Effector memory CD8-positive, alpha-beta T cell (primary cell): ENCODE data around the gene LIMCH1.
"Not testable (repeated sequence)": the region's sequence is repeated elsewhere in the genome, so short reads cannot be mapped to it uniquely, and the experiment has no call there.

ENCODE experiments used
- ATAC-seq: fragments of 150-1000 bp; cut with Tn5 transposase; replicated peaks from 2 replicates; pipeline ENCODE4 v1.10.0; 2021; ENCODE audit warnings: mild to moderate bottlenecking, moderate library complexity
- DNase-seq, 3 experiments: peaks; one replicate each; pipeline ENCODE4 v3.0.0; 2021
- H3K27ac Mint-ChIP-seq, 2 donors: one replicate each; pipeline ENCODE4 v1.8.0; 2022; ENCODE audit warnings: mild to moderate bottlenecking in 2 of 2, mixed read lengths in 2 of 2, moderate library complexity in 2 of 2
- H3K27me3 Mint-ChIP-seq, 2 donors: one replicate each; pipeline ENCODE4 v1.8.0; 2022; ENCODE audit warnings: mixed read lengths in 2 of 2
- H3K36me3 Mint-ChIP-seq: one replicate; pipeline ENCODE4 v1.8.0; 2022; ENCODE audit warnings: mild to moderate bottlenecking, moderate library complexity, mixed read lengths; ENCODE audit not compliant: insufficient read depth
- H3K4me1 Mint-ChIP-seq, 2 donors: one replicate each; pipeline ENCODE4 v1.8.0; 2022; ENCODE audit warnings: low read depth in 2 of 2, mixed read lengths in 2 of 2
- H3K4me3 Mint-ChIP-seq, 2 donors: one replicate each; pipeline ENCODE4 v1.8.0; 2022; ENCODE audit warnings: mild to moderate bottlenecking in 2 of 2, mixed read lengths in 2 of 2, moderate library complexity in 2 of 2
- H3K9me3 Mint-ChIP-seq, 2 donors: one replicate each; pipeline ENCODE4 v1.8.0; 2022; ENCODE audit warnings: mixed read lengths in 2 of 2

Gene LIMCH1

DNA sequence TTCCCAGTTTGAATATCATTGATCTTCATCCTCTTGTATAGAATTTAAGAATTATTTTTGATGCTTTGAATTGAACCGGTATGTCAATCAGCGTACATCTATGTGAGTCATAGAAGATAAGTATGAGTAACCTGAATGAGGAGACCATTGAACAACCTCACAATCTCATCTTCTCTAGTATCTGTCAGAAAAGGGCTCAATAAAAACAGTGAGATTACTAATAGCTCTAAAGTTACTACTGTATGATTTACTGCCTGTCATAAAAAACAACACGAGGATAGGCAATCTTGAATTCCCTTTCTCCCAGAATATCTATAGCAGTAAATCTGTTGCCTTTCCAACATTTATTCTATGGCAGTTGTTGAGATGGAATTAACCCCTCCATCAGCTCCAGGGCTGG, 174.5 kb downstream of the LIMCH1 start:
- H3K36me3 Mint-ChIP-seq: no peaks in the 10 kb centered on the region
- no peak for ATAC-seq
- no peak for DNase-seq
- H3K9me3 Mint-ChIP-seq: peaks cover 0 to 1% of the 10 kb centered on the region in 2 donors
- no peak overlapping the region for H3K4me3 Mint-ChIP-seq
- H3K27me3 Mint-ChIP-seq: peaks cover 5 to 6% of the 10 kb centered on the region in 2 donors
- no peak overlapping the region for H3K27ac Mint-ChIP-seq
- no peaks in the 10 kb centered on the region for H3K4me1 Mint-ChIP-seq

DNA sequence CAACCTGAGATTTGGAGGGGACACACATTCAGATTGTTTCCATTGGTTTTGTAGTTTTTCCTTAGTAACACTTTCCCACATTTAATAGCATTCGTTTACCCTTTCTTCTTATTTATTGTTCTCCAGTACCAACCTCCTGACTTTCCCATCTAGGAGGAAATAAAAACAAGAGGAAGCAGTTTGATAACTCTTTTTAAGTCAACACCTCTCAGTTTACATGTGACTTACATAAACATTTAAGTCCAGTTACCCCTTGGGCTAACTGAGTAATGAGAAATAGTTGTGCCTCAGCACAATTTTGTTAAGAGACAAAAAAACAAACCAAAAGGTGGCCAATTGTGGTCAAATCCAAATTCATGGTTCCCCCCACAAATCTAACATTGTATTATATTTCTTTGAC, 175.8 kb downstream of the LIMCH1 start:
- Mint-ChIP-seq H3K9me3 (peaks cover 0 to 1% of the 10 kb centered on the region in 2 donors), H3K27ac (no peak overlapping the region), H3K4me3 (no peak overlapping the region), H3K36me3 (no peaks in the 10 kb centered on the region), H3K4me1 (no peaks in the 10 kb centered on the region), H3K27me3 (peaks cover 1 to 6% of the 10 kb centered on the region in 2 donors)
- no peak for DNase-seq
- ATAC-seq: no peak

GRCh38 chr4:41714364-41715000, 176.5 kb downstream of the LIMCH1 start:
- Mint-ChIP-seq H3K36me3 (no peaks in the 10 kb centered on the region), H3K4me3 (no peak overlapping the region), H3K4me1 (no peaks in the 10 kb centered on the region), H3K27ac (no peak overlapping the region), H3K9me3 (peaks cover 0 to 1% of the 10 kb centered on the region in 2 donors), H3K27me3 (peaks cover 0 to 6% of the 10 kb centered on the region in 2 donors)
- DNase-seq (no peak), ATAC-seq (no peak)

DNA sequence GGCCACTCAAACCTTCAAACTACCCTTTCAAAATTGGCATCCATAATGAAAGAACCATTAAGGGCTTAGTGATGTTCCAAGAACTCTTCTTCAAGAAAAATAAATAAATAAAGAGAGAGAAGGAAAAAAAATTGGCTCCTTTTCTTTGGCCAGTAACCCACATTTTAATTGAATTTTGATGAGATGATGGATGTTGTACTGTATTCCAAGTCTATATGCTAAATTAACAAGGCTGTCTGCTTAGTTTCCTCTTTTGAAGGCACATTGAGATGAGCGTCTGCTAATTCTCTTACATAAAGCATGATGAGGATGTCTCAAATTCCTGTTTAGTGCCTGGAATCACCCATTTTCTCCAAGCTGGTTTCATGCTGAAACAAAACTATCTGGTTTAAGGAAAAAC, 177.2 kb downstream of the LIMCH1 start:
- Mint-ChIP-seq H3K9me3 (peaks cover 1 to 4% of the 10 kb centered on the region in 2 donors), H3K27me3 (peaks cover 4 to 6% of the 10 kb centered on the region in 2 donors), H3K4me1 (no peaks in the 10 kb centered on the region), H3K36me3 (no peaks in the 10 kb centered on the region), H3K27ac (no peak overlapping the region), H3K4me3 (no peak overlapping the region)
- ATAC-seq (no peak), DNase-seq (no peak)

DNA sequence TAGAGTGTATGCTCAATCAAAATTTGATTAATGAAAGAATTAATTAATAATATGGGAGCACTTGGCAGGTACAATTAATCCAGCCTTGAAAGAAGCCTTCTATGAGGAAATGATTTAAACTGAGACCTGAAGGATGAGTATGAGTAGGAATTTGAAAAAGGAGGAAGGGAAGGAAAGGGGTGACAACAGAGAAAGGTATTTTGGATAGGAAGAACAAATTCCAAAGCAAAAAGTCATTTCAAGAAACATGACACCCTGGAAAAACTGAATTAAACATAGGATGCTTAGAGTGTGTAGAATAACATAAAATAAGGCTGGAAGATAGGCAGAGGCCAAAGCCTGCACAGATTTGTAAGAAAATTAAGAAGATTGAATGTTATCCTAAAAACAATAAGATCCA, 180.9 kb downstream of the LIMCH1 start:
- ATAC-seq (no peak), DNase-seq (no peak)
- Mint-ChIP-seq H3K27ac (no peak overlapping the region), H3K9me3 (peaks cover 1 to 7% of the 10 kb centered on the region in 2 donors), H3K36me3 (no peaks in the 10 kb centered on the region), H3K27me3 (peaks cover 6 to 10% of the 10 kb centered on the region in 2 donors), H3K4me1 (no peaks in the 10 kb centered on the region), H3K4me3 (no peak overlapping the region)

DNA sequence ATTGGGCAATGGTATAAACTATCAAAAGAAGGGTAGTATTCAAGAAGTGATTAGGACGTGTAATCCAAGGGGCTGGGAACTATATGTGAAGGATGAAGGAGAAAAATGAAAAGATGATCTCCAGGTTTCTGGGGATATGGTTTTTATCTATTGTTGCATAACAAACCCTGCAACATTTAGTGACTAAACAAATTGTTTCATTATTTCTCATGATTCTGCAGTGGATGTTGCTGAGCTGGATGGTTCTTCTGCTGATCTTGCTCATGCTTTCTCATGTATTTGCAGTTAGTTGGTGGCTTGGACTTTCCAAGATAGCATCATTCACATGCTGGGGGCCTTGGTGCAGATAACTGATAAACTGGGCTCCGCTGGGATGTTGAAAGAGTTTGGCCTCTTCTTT, 181.5 kb downstream of the LIMCH1 start:
- DNase-seq: no peak
- no peak for ATAC-seq
- H3K4me3 Mint-ChIP-seq: no peak overlapping the region
- no peak overlapping the region for H3K27ac Mint-ChIP-seq
- no peaks in the 10 kb centered on the region for H3K4me1 Mint-ChIP-seq
- no peaks in the 10 kb centered on the region for H3K36me3 Mint-ChIP-seq
- peaks cover 6 to 10% of the 10 kb centered on the region in 2 donors for H3K27me3 Mint-ChIP-seq
- H3K9me3 Mint-ChIP-seq: peaks cover 1 to 7% of the 10 kb centered on the region in 2 donors

- ATAC-seq (no peak), DNase-seq (no peak)
- H3K27me3 Mint-ChIP-seq: peaks cover 0 to 10% of the 10 kb centered on the region in 2 donors
- no peaks in the 10 kb centered on the region for H3K4me1 Mint-ChIP-seq
- no peak overlapping the region for H3K27ac Mint-ChIP-seq
- H3K36me3 Mint-ChIP-seq: no peaks in the 10 kb centered on the region
- peaks cover 5 to 16% of the 10 kb centered on the region in 2 donors for H3K9me3 Mint-ChIP-seq
- H3K4me3 Mint-ChIP-seq: no peak overlapping the region
Measured at GRCh38 chr4:41722181-41722580, 184.2 kb downstream of the LIMCH1 start.

DNA sequence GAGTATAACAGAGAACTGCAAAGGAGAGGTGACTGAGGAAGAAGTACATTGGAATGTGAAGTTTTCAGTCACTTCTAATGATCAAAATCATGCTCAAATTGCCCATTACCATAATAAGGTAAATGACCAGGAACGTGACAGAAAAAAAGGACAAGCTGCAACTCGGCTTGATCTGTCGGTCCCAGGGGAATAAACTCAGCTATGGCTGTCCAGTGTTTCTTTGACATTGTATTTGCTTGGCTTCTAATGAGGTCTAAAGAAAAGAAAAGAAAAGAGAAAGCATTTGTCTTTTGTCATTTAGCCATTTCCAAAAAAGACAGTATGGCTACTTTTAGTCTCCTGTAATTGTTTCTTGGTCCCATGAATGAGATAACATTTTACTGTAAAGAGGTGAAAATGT, 185.3 kb downstream of the LIMCH1 start:
- Mint-ChIP-seq H3K27me3 (peaks cover 8 to 10% of the 10 kb centered on the region in 2 donors), H3K27ac (no peak overlapping the region), H3K4me1 (no peaks in the 10 kb centered on the region), H3K36me3 (no peaks in the 10 kb centered on the region), H3K9me3 (peaks cover 5 to 16% of the 10 kb centered on the region in 2 donors), H3K4me3 (no peak overlapping the region)
- DNase-seq (no peak), ATAC-seq (no peak)

DNA sequence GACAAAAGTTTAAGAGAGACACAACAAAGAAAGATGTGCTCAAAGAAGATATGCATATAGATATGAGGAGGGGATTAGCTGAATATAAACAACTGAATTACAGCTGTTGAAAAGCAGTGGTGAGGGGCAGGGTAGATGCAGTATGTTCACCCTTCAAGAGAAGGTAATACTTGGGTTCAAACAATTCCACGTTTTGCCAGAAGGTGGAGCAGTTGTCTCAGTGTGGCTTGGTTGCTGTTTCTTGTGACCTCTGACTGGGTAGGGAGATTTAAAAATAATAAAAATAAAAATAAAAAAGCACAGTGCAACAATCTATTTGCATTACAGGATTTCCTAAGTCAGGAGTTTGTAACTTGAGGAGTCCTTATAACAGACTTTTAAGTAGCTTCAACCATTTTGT, 187.3 kb downstream of the LIMCH1 start:
- Mint-ChIP-seq H3K4me1 (no peaks in the 10 kb centered on the region), H3K36me3 (no peaks in the 10 kb centered on the region), H3K27me3 (peaks cover 8 to 22% of the 10 kb centered on the region in 2 donors), H3K9me3 (peaks cover 6 to 15% of the 10 kb centered on the region in 2 donors), H3K4me3 (no peak overlapping the region), H3K27ac (no peak overlapping the region)
- ATAC-seq (no peak), DNase-seq (no peak)

DNA sequence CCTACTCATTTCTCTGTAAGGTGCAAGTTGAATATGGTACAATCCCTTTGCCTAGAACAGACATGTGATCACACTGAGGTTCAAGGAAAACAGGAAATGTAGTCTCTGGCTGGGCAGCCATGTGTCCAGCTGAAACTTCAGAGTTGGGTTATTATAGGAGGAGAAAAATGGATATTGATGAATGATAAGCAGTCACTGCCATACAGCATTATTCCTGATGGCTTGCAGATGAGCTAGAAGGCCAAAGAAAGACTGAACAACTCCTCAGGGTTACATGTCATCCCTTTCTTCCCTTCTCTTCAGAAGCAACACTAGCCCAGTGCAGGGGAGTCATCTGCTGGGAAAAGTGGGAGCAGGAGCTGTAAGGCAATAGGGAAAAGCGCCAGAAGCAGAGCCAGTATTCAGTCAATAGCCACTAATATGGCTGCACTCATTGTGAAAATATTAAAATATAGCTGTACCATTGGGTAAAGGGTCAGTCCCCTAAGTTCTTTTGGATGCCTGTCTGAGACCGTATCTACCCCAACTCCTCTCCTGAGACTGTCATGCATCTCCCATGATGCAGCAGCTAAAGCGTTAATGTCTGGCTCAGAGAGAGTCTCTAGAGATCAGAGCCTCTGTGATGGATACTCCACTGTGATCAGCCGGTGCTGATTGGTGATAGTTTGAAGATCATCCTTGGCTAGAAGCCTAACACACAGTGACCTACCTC, 190.1 kb downstream of the LIMCH1 start:
- Mint-ChIP-seq H3K9me3 (peaks cover 7 to 16% of the 10 kb centered on the region in 2 donors), H3K27me3 (peaks cover 6 to 26% of the 10 kb centered on the region in 2 donors), H3K4me3 (no peak overlapping the region), H3K4me1 (no peaks in the 10 kb centered on the region), H3K27ac (no peak overlapping the region), H3K36me3 (no peaks in the 10 kb centered on the region)
- no peak for DNase-seq
- ATAC-seq: no peak

DNA sequence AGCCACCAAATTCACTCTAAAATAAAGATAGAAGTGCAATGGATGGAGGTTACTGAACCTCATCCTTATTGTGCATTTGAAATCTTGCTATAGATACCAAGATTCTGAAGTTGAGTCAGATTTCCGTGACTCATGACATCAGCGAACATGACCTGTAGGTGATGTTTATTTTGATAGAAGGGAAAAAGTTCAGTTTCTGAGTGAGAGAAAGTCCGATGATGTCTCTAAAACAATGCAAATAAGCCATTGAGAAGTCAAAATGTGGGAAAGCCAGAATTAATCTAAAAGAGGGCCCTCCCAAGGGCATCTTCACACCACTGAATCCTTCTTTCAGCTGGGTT, 190.6 kb downstream of the LIMCH1 start:
- Mint-ChIP-seq H3K4me1 (no peaks in the 10 kb centered on the region), H3K27ac (no peak overlapping the region), H3K36me3 (no peaks in the 10 kb centered on the region), H3K27me3 (peaks cover 6 to 26% of the 10 kb centered on the region in 2 donors), H3K9me3 (peaks cover 7 to 16% of the 10 kb centered on the region in 2 donors), H3K4me3 (no peak overlapping the region)
- no peak for DNase-seq
- no peak for ATAC-seq

DNA sequence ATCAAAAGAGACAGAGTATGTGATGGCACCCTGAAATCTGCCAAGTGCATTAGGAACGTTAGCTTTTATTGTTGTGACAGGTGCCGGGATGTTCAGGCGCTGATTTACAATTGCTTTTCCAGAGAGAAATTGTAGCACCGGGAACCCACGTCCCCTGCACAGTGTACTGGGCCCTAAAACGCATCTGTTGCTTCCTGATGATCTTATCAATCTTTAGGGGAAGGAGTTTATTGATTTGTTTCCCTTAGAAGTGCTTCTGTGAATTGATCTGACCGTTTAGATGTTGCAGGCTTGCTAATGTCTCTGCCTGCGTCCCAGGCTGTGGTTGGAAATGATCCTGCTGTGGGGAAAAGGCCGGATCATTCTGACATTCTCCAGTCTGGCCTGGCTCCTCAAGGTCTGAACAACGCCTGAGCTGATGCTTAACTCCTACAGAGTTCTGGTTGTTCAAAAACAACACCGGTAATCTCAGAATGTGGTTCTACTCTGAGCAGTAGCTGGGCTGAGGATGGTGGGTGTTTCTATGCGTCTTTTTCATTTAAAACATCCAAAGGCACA, 193.7 kb downstream of the LIMCH1 start:
- H3K9me3 Mint-ChIP-seq: peaks cover 2 to 7% of the 10 kb centered on the region in 2 donors
- H3K27ac Mint-ChIP-seq: no peak overlapping the region
- ATAC-seq (no peak), DNase-seq (no peak)
- no peaks in the 10 kb centered on the region for H3K4me1 Mint-ChIP-seq
- H3K27me3 Mint-ChIP-seq: peaks cover 6 to 26% of the 10 kb centered on the region in 2 donors
- no peaks in the 10 kb centered on the region for H3K36me3 Mint-ChIP-seq
- no peak overlapping the region for H3K4me3 Mint-ChIP-seq

GRCh38 chr4:41734371-41734770, 196.4 kb downstream of the LIMCH1 start:
- Mint-ChIP-seq H3K27ac (no peak overlapping the region), H3K27me3 (peaks cover 6 to 9% of the 10 kb centered on the region in 2 donors), H3K4me1 (no peaks in the 10 kb centered on the region), H3K9me3 (peaks cover 2 to 7% of the 10 kb centered on the region in 2 donors), H3K4me3 (no peak overlapping the region), H3K36me3 (no peaks in the 10 kb centered on the region)
- no peak for ATAC-seq
- DNase-seq: no peak

GRCh38 chr4:41737491-41737890, 199.5 kb downstream of the LIMCH1 start:
- not testable (repeated sequence) for H3K4me3 Mint-ChIP-seq, H3K4me1 Mint-ChIP-seq, ATAC-seq, H3K9me3 Mint-ChIP-seq, H3K27ac Mint-ChIP-seq, DNase-seq, H3K36me3 Mint-ChIP-seq
- H3K27me3 Mint-ChIP-seq: peaks cover 5 to 10% of the 10 kb centered on the region in 2 donors
